ENCODE results near the gene USP40. TPM values are rescaled to one million over a fixed set of nuclear protein-coding genes. Genes with fewer than 3 reads are reported as not detected.

The USP40 gene
- total RNA-seq, 1 experiment from 2014 or later: 10.3 TPM

- CTCF ChIA-PET: no interaction called here
- Mint-ChIP-seq H3K27me3 (ENCODE audit: low read depth) (no peaks in the 10 kb centered on the region), H3K36me3 (no peaks in the 10 kb centered on the region), H3K4me1 (peaks cover 15% of the 10 kb centered on the region), H3K27ac (no peak overlapping the region), H3K9me3 (no peaks in the 10 kb centered on the region; the same call in 1 of the 2 replicates), H3K4me3 (no peak overlapping the region)
- ATAC-seq (no peak), DNase-seq (ENCODE audit: low spot score) (no peak)
- TF ChIP-seq JUN (CRISPR knock-in tag; IDR thresholded peaks at IDR 0.05): no peak
- TF ChIP-seq CBFB (CRISPR knock-in tag; IDR thresholded peaks at IDR 0.05; ENCODE audit: low read depth): no peak
- no peak for TF ChIP-seq NFYB (CRISPR knock-in tag; conservative IDR thresholded peaks at IDR 0.05; ENCODE audit: low read depth)
- no peak for TF ChIP-seq IRF2 (CRISPR knock-in tag; IDR thresholded peaks at IDR 0.05; ENCODE audit: borderline replicate concordance, low read depth)
- TF ChIP-seq TEAD4 (CRISPR knock-in tag; IDR thresholded peaks at IDR 0.05): no peak
- no peak for TF ChIP-seq TCF7 (CRISPR knock-in tag; IDR thresholded peaks at IDR 0.05; ENCODE audit: low read depth)
- no peak for TF ChIP-seq SMAD3 (CRISPR knock-in tag; IDR thresholded peaks at IDR 0.05; ENCODE audit: borderline replicate concordance)
- no peak for TF ChIP-seq FOXK1 (CRISPR knock-in tag; IDR thresholded peaks at IDR 0.05)
- POLR2A ChIA-PET: no interaction called here
Measured at GRCh38 chr2:233542507-233542906, 24.1 kb downstream of the USP40 start.

GRCh38 chr2:233538741-233539140, 27.8 kb downstream of the USP40 start:
- POLR2A ChIA-PET: no interaction called here
- CTCF ChIA-PET: interaction anchor here (1.1 kb wide), 1 partner anchor 41 kb away, joined by 4 read pairs; no protein-coding TSS in a partner anchor
- Mint-ChIP-seq H3K4me3 (no peak overlapping the region), H3K36me3 (no peaks in the 10 kb centered on the region), H3K27ac (no peak overlapping the region), H3K9me3 (no peaks in the 10 kb centered on the region; the same call in 1 of the 2 replicates), H3K27me3 (ENCODE audit: low read depth) (no peaks in the 10 kb centered on the region), H3K4me1 (peaks cover 2% of the 10 kb centered on the region)
- no peak for TF ChIP-seq SOX15 (CRISPR knock-in tag; IDR thresholded peaks at IDR 0.05)
- no peak for TF ChIP-seq RORB (CRISPR knock-in tag; IDR thresholded peaks at IDR 0.05)
- TF ChIP-seq ETV6 (CRISPR knock-in tag; IDR thresholded peaks at IDR 0.05): no peak
- TF ChIP-seq CTCF (IDR thresholded peaks at IDR 0.05): no peak
- no peak for TF ChIP-seq ZNF671 (CRISPR knock-in tag; IDR thresholded peaks at IDR 0.05)
- no peak for TF ChIP-seq ZNF121 (CRISPR knock-in tag; IDR thresholded peaks at IDR 0.05)
- ATAC-seq (no peak), DNase-seq (ENCODE audit: low spot score) (no peak)

GRCh38 chr2:233535271-233535670, 31.3 kb downstream of the USP40 start:
- TF ChIP-seq USF2 (CRISPR knock-in tag; IDR thresholded peaks at IDR 0.05) (no peak), NR2C2 (CRISPR knock-in tag; IDR thresholded peaks at IDR 0.05) (no peak), CBFB (CRISPR knock-in tag; IDR thresholded peaks at IDR 0.05; ENCODE audit: low read depth) (no peak), IRF2 (CRISPR knock-in tag; IDR thresholded peaks at IDR 0.05; ENCODE audit: borderline replicate concordance, low read depth) (no peak), PRRX2 (CRISPR knock-in tag; IDR thresholded peaks at IDR 0.05) (no peak), PRDM15 (CRISPR knock-in tag; IDR thresholded peaks at IDR 0.05) (no peak), ZNF317 (CRISPR knock-in tag; IDR thresholded peaks at IDR 0.05; ENCODE audit: borderline replicate concordance, low read depth) (no peak), JAZF1 (CRISPR knock-in tag; IDR thresholded peaks at IDR 0.05) (no peak), NFE2L1 (CRISPR knock-in tag; IDR thresholded peaks at IDR 0.05) (no peak), ZBTB43 (CRISPR knock-in tag; IDR thresholded peaks at IDR 0.05) (no peak), ZSCAN18 (CRISPR knock-in tag; IDR thresholded peaks at IDR 0.05) (no peak)
- Mint-ChIP-seq H3K4me1 (peaks cover 11% of the 10 kb centered on the region), H3K27ac (no peak overlapping the region), H3K9me3 (peaks cover 8% of the 10 kb centered on the region), H3K27me3 (ENCODE audit: low read depth) (no peaks in the 10 kb centered on the region), H3K36me3 (peaks cover 6% of the 10 kb centered on the region), H3K4me3 (no peak overlapping the region)
- ATAC-seq (no peak), DNase-seq (ENCODE audit: low spot score) (no peak)
- POLR2A ChIA-PET: no interaction called here
- CTCF ChIA-PET: no interaction called here
